ENCODE data around the gene SLC26A9. TPM values are rescaled to one million over a fixed set of nuclear protein-coding genes. Genes with fewer than 3 reads are reported as not detected.
A peak's percentile ranks its signal among the peaks of the same experiment; 100 is the strongest.

Gene SLC26A9
- total and polyA plus RNA-seq, 2 of the 4 experiments (the other 2 are of a cell fraction), result not detected

- no peak for ATAC-seq (ENCODE audit: low read depth)
- dilution Hi-C loops (cut with HindIII; ENCODE audit: low sequenced_read_pairs, unreplicated experiment), result no loop called here
Observed at GRCh38 chr1:205935869-205936268, 7.4 kb downstream of the SLC26A9 start.

More at GRCh38 chr1:205935869-205936268, 7.4 kb downstream of the SLC26A9 start:
- no peak overlapping the region for H3K9ac ChIP-seq (ENCODE audit: low read depth, low read length)
- POLR2A ChIA-PET (ENCODE audit: unreplicated experiment), result no interaction called here
- H2BK15ac ChIP-seq (ENCODE audit: low read depth, low read length), result peak overlapping the region; percentile 1; the same call in 1 of the 3 replicates
- no TSS peak for BruUV-seq (replicated peaks)
- H2AK5ac ChIP-seq (ENCODE audit: low read depth, low read length), result peak overlapping the region; percentile 33
- WGBS, 2 experiments (ENCODE audit: extremely low coverage in 2 of 2, insufficient read length in 1 of 2), result 85% methylated on average over 4 of the region's 8 CpGs; no CpG with 5 or more reads in 1 of the 2 experiments
- H2AK9ac ChIP-seq (replicated peaks; ENCODE audit: low read depth, low read length, poor library complexity), result peak overlapping the region; percentile 34
- no peak overlapping the region for H3K18ac ChIP-seq (ENCODE audit: low read depth, low read length)
- no peak overlapping the region for H3K14ac ChIP-seq (replicated peaks; ENCODE audit: low read depth, low read length)
- H3K79me1 ChIP-seq (ENCODE audit: low read depth in 1 of 2, low read length in 2 of 2), result no peaks in the 10 kb centered on the region
- H3K4me2 ChIP-seq (ENCODE audit: low read depth, low read length), result no peak overlapping the region
- TF ChIP-seq MXI1 (IDR thresholded peaks at IDR 0.05; ENCODE audit: borderline replicate concordance, low read depth, low read length), result no peak
- no peak for TF ChIP-seq POLR2A (IDR thresholded peaks at IDR 0.05; ENCODE audit: low read depth, low read length)
- no peak for TF ChIP-seq MAFK (IDR thresholded peaks at IDR 0.05; ENCODE audit: low read depth, low read length)
- TF ChIP-seq USF2 (IDR thresholded peaks at IDR 0.05; ENCODE audit: low read depth, low read length), result no peak
- TF ChIP-seq CEBPB (IDR thresholded peaks at IDR 0.05; ENCODE audit: low read depth, low read length), result no peak
- no peak for TF ChIP-seq CHD1 (IDR thresholded peaks at IDR 0.05; ENCODE audit: low read depth, low read length)
- TF ChIP-seq NFE2L2 (IDR thresholded peaks at IDR 0.05; ENCODE audit: low read depth, low read length), result no peak
- CTCF ChIA-PET, result no interaction called here
- no peak overlapping the region for H2BK5ac ChIP-seq (ENCODE audit: low read depth, low read length, poor library complexity, severe bottlenecking)
- DNase-seq, result no peak
- intact Hi-C loops (cut with micrococcal nuclease) (no loop called here), in situ Hi-C loops (cut with MboI; ENCODE audit: low sequenced_read_pairs) (no loop called here)
- no peak overlapping the region for H4K91ac ChIP-seq (ENCODE audit: insufficient read depth, low read depth, low read length)
- H2BK20ac ChIP-seq (ENCODE audit: low read depth, low read length), result peak overlapping the region; percentile 3; the same call in 1 of the 2 replicates
- no peaks in the 10 kb centered on the region for H3K9me3 ChIP-seq (ENCODE audit: control insufficient read depth, insufficient read depth, low read length)
- no peak overlapping the region for H3K4me3 ChIP-seq (ENCODE audit: insufficient read depth, low read depth, low read length)
- H3K36me3 ChIP-seq (ENCODE audit: control insufficient read depth, insufficient read depth, low read length), result no peaks in the 10 kb centered on the region
- no peak overlapping the region for H3K56ac ChIP-seq (ENCODE audit: extremely low read depth, insufficient read depth, low read length)
- H2BK120ac ChIP-seq (ENCODE audit: low read depth, low read length), result peak overlapping the region; percentile 22
- H2AFZ ChIP-seq (replicated peaks; ENCODE audit: low read length, poor library complexity), result no peak overlapping the region
- no peaks in the 10 kb centered on the region for H4K20me1 ChIP-seq (ENCODE audit: insufficient read depth, low read length)
- peaks cover 7% of the 10 kb centered on the region for H3K4me1 ChIP-seq (ENCODE audit: control insufficient read depth, insufficient read depth, low read length)
- no peak overlapping the region for H3K23ac ChIP-seq (ENCODE audit: low read depth, low read length)
- H3K27me3 ChIP-seq (ENCODE audit: control insufficient read depth, insufficient read depth, low read length), result peaks cover 13% of the 10 kb centered on the region
- peaks cover 5% of the 10 kb centered on the region; the same call in 1 of the 2 replicates for H3K9me1 ChIP-seq (ENCODE audit: insufficient read depth, low read length)
- H3K4ac ChIP-seq (ENCODE audit: low read depth, low read length), result peak overlapping the region; percentile 7; the same call in 1 of the 2 replicates
- no peak overlapping the region for H4K8ac ChIP-seq (ENCODE audit: low read depth in 2 of 2, low read length in 2 of 2)
- no peak overlapping the region for H3K27ac ChIP-seq (ENCODE audit: insufficient read depth, low read length)
- no peak overlapping the region for H4K5ac ChIP-seq (ENCODE audit: low read depth, low read length)
